A549 (cell line): Measurements from ENCODE around the gene STING1. TPM values are rescaled to one million over a fixed set of nuclear protein-coding genes. Genes with fewer than 3 reads are reported as not detected.

Experiments
- ATAC-seq, 2 experiments: fragments of 200-7000 bp in 1 of 2; fragments of >200 bp in 1 of 2; cut with Nextera tagmentation in 1 of 2; cut with Tn5 transposase in 1 of 2; 3 replicates each; pipeline versions ENCODE4 v1.8.0 to v1.9.1; 2018 to 2020; ENCODE audit warnings: mild to moderate bottlenecking in 1 of 2, moderate library complexity in 1 of 2
- CTCF ChIA-PET: fragments of 300-600 bp; sonication (Branson Sonifier 250); formaldehyde crosslinking; extraction: SDS; loops from one replicate; lab custom pipeline; 2021; ENCODE audit warnings: antibody characterized with exemption, inconsistent platforms; lab: Yijun Ruan, JAX
- POLR2A ChIA-PET: fragments of 350-600 bp; formaldehyde crosslinking; extraction: SDS; loops from one replicate; lab custom pipeline; 2021; ENCODE audit warnings: antibody characterized with exemption, inconsistent platforms; lab: Yijun Ruan, JAX
- DNase-seq, 2 experiments: peaks; one replicate each; pipeline versions ENCODE4 v3.0.0 to v3.0.0-alpha.2; 2011 to 2016; ENCODE audit warnings: low read depth in 1 of 2, low spot score in 1 of 2
- FAIRE-seq: peaks from 2 replicates; lab custom pipeline; 2011; peaks lifted over from hg19 to GRCh38; lab: Jason Lieb, UNC
- H3K27ac ChIP-seq, 2 experiments: fragments of >200 bp; sonication (Bioruptor Twin); formaldehyde crosslinking; 3 replicates each; pipeline ENCODE4 v1.5.1; 2016 to 2017
- H3K4me1 ChIP-seq: fragments of >200 bp; sonication (Bioruptor Twin); formaldehyde crosslinking; 3 replicates; pipeline ENCODE4 v1.6.1; 2016
- H3K4me2 ChIP-seq: fragments of >200 bp; sonication (Bioruptor Twin); formaldehyde crosslinking; 3 replicates; pipeline ENCODE4 v1.6.1; 2016
- H3K4me3 ChIP-seq: fragments of >200 bp; sonication (Bioruptor Twin); formaldehyde crosslinking; 3 replicates; pipeline ENCODE4 v1.5.1; 2016
- H3K9me3 ChIP-seq: fragments of >200 bp; sonication (Bioruptor Twin); formaldehyde crosslinking; 3 replicates; pipeline ENCODE4 v1.6.1; 2016
- BHLHE40 ChIP-seq: IDR thresholded peaks from 2 replicates; pipeline ENCODE4 v1.6.1; 2012; ENCODE audit warnings: low read depth, low read length, inconsistent platforms
- CBX8 ChIP-seq: fragments of 200-600 bp; sonication (generic); IDR thresholded peaks from 2 replicates; pipeline ENCODE4 v1.6.1; 2016
- CHD2 ChIP-seq: fragments of 150-350 bp; IDR thresholded peaks from 2 replicates; pipeline ENCODE4 v1.6.1; 2014; ENCODE audit warnings: low read length; ENCODE audit not compliant: partially characterized antibody
- EHF ChIP-seq: fragments of 250-450 bp; sonication (Bioruptor Pico); IDR thresholded peaks from 2 replicates; pipeline ENCODE4 v1.5.0; 2020; ENCODE audit warnings: mild to moderate bottlenecking
- EHMT2 ChIP-seq: fragments of 200-600 bp; sonication (generic); IDR thresholded peaks from 2 replicates; pipeline ENCODE4 v1.6.1; 2016; ENCODE audit warnings: antibody characterized with exemption, low read depth, mild to moderate bottlenecking, moderate library complexity
- ESRRA ChIP-seq: fragments of 150-350 bp; IDR thresholded peaks from 2 replicates; pipeline ENCODE4 v1.6.1; 2014; ENCODE audit warnings: mild to moderate bottlenecking, low read length, borderline replicate concordance
- FOSL2 ChIP-seq, 2 experiments: fragments of 450-650 bp in 1 of 2; fragments of >200 bp in 1 of 2; sonication (Bioruptor Twin) in 1 of 2; formaldehyde crosslinking; IDR thresholded peaks; 2 replicates each; pipeline versions ENCODE4 v1.5.0 to v1.6.1; 2016 to 2020; ENCODE audit warnings: mild to moderate bottlenecking in 1 of 2, moderate library complexity in 1 of 2
- FOXS1 ChIP-seq: fragments of 250-450 bp; sonication (Bioruptor Pico); IDR thresholded peaks from 2 replicates; pipeline ENCODE4 v1.5.0; 2020; ENCODE audit warnings: mild to moderate bottlenecking, moderate library complexity
- HDAC2 ChIP-seq: fragments of 200-600 bp; sonication (generic); IDR thresholded peaks from 2 replicates; pipeline ENCODE4 v1.6.1; 2016
- KDM1A ChIP-seq: fragments of 200-600 bp; sonication (generic); IDR thresholded peaks from 2 replicates; pipeline ENCODE4 v1.6.1; 2016; ENCODE audit warnings: low read depth, mild to moderate bottlenecking
- MYC ChIP-seq: IDR thresholded peaks from 2 replicates; pipeline ENCODE4 v1.6.1; 2012; ENCODE audit warnings: mild to moderate bottlenecking, inconsistent platforms, low read length, improper control_type of control experiment, borderline replicate concordance
- POLR2AphosphoS2 ChIP-seq: conservative IDR thresholded peaks from 2 replicates; pipeline ENCODE4 v1.6.1; 2012; ENCODE audit warnings: low read length, improper control_type of control experiment, inconsistent platforms
- RFX5 ChIP-seq: fragments of 450-650 bp; IDR thresholded peaks from 2 replicates; pipeline ENCODE4 v1.7.1; 2014; ENCODE audit warnings: antibody characterized with exemption, mild to moderate bottlenecking, moderate library complexity
- SREBF2 ChIP-seq: fragments of 450-650 bp; IDR thresholded peaks from 2 replicates; pipeline ENCODE4 v1.6.1; 2014; ENCODE audit warnings: mild to moderate bottlenecking, moderate library complexity
- WGBS: methylation state at CpG from one replicate; pipeline ENCODE4 v1.1.6; 2017; ENCODE audit errors: missing lambda C conversion rate; 5-methylcytosine and 5-hydroxymethylcytosine counted together
- polyA plus RNA-seq, 4 experiments: library from polyadenylated mRNA; depleted of rRNA in 3 of 4; stranded (reverse); fragments of >200 nt; fragmentation: RNase III in 1 of 4; extraction: RNeasy Plus Mini Kit Qiagen cat#74134 plus additional on column Dnase treatment in 1 of 4; gene quantifications; 2 replicates in 3 of 4; 3 replicates in 1 of 4; pipeline ENCODE4 v1.2.3, GENCODE V29; 2011 to 2017
- TF ChIP-seq, protein P1 (sequence below): IDR thresholded peaks from 2 replicates; pipeline ENCODE4 v1.6.1; 2012
- TF ChIP-seq, protein P2 (sequence below): fragments of 200-600 bp; sonication (generic); IDR thresholded peaks from 2 replicates; pipeline ENCODE4 v1.6.1; 2016; ENCODE audit warnings: antibody characterized with exemption, mild to moderate bottlenecking, moderate library complexity
- TF ChIP-seq, protein P3 (sequence below): fragments of >200 bp; sonication (Bioruptor Twin); formaldehyde crosslinking; IDR thresholded peaks from 2 replicates; pipeline ENCODE4 v1.6.1; 2016
- TF ChIP-seq, protein P4 (sequence below): fragments of >200 bp; sonication (Bioruptor Twin); formaldehyde crosslinking; IDR thresholded peaks from 3 replicates; pipeline ENCODE4 v1.5.1; 2016
- TF ChIP-seq, protein P5 (sequence below): IDR thresholded peaks from 2 replicates; pipeline ENCODE4 v1.6.1; 2012; ENCODE audit warnings: low read depth, borderline replicate concordance

The STING1 gene
- polyA plus RNA-seq, 2 of the 4 experiments (the other 2 are of a cell fraction) = 0.72 to 0.92 TPM

DNA sequence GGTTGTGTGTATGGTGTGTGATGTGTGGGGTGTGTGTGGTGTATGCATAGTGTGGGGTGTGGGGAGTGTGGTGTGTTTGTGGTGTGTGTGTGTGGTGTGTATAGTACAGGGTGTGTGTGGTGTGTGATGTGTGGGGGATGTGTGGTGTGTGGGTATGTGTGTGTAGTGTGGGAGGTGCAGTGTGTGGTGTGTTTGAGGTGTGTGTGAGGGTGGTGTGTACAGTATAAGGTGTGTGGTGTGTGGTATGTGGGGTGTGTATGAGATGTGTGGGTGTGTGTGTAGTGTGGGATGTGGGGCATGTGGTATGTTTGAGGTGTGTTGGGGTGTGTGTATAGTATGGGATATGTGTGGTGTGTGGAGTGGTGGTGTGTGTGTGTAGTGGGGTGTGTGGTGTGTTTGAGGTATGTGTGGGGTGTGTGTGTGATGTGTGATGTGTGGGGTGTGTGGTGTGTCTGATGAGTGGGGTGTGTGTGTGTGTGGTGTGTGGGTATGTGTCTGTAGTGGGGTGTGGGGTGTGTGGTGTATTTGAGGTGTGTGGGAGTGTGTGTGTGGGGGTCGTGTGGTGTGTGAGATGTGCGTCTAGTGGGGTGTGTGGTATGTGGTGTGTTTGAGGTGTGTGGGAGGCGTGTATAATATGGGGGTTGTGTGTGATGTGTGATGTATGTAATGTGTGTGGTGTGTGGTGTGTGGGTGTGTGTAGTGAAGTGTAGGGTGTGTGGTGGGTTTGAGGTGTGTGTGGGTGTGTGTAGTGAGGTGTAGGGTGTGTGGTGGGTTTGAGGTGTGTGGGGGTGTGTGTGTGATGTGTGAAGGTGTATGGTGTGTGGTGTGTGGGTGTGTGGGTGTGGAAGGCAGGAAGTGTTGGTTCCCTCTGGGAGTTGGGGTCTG is 28.6 kb downstream of the STING1 start:
- POLR2A ChIA-PET = no interaction called here
- FAIRE-seq = no peak
- no peaks in the 10 kb centered on the region for H3K9me3 ChIP-seq
- no peak overlapping the region for H3K4me3 ChIP-seq
- 55% methylated on average over 3 of the region's 3 CpGs for WGBS
- CTCF ChIA-PET = no interaction called here
- ATAC-seq = no peak
- no peaks in the 10 kb centered on the region for H3K4me1 ChIP-seq
- no peak overlapping the region for H3K27ac ChIP-seq
- H3K4me2 ChIP-seq = no peak overlapping the region
- TF ChIP-seq CHD2 (no peak), SREBF2 (no peak), EHMT2 (no peak), POLR2AphosphoS2 (no peak), ESRRA (no peak), RFX5 (no peak), MYC (no peak), BHLHE40 (no peak), FOXS1 (CRISPR knock-in tag) (no peak), HDAC2 (no peak), EHF (no peak), CBX8 (no peak), KDM1A (no peak), FOSL2 (IDR thresholded peaks at IDR 0.05) (no peak), FOSL2 (CRISPR knock-in tag; IDR thresholded peaks at IDR 0.05) (no peak)
- TF ChIP-seq, protein P1, sequence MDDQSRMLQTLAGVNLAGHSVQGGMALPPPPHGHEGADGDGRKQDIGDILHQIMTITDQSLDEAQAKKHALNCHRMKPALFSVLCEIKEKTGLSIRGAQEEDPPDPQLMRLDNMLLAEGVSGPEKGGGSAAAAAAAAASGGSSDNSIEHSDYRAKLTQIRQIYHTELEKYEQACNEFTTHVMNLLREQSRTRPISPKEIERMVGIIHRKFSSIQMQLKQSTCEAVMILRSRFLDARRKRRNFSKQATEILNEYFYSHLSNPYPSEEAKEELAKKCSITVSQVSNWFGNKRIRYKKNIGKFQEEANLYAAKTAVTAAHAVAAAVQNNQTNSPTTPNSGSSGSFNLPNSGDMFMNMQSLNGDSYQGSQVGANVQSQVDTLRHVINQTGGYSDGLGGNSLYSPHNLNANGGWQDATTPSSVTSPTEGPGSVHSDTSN = no peak
- TF ChIP-seq, protein P2, sequence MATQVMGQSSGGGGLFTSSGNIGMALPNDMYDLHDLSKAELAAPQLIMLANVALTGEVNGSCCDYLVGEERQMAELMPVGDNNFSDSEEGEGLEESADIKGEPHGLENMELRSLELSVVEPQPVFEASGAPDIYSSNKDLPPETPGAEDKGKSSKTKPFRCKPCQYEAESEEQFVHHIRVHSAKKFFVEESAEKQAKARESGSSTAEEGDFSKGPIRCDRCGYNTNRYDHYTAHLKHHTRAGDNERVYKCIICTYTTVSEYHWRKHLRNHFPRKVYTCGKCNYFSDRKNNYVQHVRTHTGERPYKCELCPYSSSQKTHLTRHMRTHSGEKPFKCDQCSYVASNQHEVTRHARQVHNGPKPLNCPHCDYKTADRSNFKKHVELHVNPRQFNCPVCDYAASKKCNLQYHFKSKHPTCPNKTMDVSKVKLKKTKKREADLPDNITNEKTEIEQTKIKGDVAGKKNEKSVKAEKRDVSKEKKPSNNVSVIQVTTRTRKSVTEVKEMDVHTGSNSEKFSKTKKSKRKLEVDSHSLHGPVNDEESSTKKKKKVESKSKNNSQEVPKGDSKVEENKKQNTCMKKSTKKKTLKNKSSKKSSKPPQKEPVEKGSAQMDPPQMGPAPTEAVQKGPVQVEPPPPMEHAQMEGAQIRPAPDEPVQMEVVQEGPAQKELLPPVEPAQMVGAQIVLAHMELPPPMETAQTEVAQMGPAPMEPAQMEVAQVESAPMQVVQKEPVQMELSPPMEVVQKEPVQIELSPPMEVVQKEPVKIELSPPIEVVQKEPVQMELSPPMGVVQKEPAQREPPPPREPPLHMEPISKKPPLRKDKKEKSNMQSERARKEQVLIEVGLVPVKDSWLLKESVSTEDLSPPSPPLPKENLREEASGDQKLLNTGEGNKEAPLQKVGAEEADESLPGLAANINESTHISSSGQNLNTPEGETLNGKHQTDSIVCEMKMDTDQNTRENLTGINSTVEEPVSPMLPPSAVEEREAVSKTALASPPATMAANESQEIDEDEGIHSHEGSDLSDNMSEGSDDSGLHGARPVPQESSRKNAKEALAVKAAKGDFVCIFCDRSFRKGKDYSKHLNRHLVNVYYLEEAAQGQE = no peak
- TF ChIP-seq, protein P3, sequence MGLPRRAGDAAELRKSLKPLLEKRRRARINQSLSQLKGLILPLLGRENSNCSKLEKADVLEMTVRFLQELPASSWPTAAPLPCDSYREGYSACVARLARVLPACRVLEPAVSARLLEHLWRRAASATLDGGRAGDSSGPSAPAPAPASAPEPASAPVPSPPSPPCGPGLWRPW = no peak
- TF ChIP-seq, protein P4, sequence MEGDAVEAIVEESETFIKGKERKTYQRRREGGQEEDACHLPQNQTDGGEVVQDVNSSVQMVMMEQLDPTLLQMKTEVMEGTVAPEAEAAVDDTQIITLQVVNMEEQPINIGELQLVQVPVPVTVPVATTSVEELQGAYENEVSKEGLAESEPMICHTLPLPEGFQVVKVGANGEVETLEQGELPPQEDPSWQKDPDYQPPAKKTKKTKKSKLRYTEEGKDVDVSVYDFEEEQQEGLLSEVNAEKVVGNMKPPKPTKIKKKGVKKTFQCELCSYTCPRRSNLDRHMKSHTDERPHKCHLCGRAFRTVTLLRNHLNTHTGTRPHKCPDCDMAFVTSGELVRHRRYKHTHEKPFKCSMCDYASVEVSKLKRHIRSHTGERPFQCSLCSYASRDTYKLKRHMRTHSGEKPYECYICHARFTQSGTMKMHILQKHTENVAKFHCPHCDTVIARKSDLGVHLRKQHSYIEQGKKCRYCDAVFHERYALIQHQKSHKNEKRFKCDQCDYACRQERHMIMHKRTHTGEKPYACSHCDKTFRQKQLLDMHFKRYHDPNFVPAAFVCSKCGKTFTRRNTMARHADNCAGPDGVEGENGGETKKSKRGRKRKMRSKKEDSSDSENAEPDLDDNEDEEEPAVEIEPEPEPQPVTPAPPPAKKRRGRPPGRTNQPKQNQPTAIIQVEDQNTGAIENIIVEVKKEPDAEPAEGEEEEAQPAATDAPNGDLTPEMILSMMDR = no peak
- TF ChIP-seq, protein P5, sequence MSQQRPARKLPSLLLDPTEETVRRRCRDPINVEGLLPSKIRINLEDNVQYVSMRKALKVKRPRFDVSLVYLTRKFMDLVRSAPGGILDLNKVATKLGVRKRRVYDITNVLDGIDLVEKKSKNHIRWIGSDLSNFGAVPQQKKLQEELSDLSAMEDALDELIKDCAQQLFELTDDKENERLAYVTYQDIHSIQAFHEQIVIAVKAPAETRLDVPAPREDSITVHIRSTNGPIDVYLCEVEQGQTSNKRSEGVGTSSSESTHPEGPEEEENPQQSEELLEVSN = no peak
- no peak for DNase-seq
